HG02938 (cell line): ENCODE data around the gene PERCC1.

ENCODE experiments used
- ATAC-seq: cut with Tn5 transposase; IDR thresholded peaks from one replicate; pipeline ENCODE4 v1.9.1; 2021; ENCODE audit warnings: mild to moderate bottlenecking, moderate library complexity; ENCODE audit not compliant: unreplicated experiment

PERCC1 gene

DNA sequence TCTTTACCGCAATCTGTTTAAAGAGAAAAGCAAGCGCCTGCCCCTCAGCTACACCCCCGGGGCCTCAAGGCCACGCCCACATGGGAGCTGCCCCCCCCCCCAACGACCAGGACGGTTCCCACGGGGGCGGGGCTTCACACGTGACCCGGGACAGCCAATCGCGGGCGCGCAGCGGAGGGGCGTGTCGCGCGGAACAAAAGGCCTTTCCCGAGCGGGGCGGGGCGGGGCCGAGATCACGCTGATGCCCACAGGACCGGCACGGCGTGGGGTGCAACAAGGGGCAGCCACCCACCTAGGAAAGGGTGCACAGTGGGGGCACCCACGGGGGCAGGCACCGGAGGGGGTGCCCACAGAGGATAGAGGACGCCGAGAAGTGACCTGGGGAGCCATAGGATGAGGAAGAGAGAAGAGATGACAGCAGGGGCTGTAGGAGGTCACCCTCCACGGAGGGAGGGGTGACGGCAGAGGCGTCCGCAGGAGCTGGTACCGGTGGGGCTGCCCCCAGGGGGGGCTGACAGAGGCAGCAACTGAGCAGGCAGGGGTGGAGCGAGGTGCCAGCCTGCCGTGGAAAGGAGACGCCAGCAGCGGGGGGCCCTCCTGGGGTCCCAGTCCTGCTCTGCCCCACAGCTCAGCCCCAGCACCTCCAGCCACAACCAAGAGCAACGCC is 22.6 kb upstream of the PERCC1 start:
- ATAC-seq, result peak; percentile 74

DNA sequence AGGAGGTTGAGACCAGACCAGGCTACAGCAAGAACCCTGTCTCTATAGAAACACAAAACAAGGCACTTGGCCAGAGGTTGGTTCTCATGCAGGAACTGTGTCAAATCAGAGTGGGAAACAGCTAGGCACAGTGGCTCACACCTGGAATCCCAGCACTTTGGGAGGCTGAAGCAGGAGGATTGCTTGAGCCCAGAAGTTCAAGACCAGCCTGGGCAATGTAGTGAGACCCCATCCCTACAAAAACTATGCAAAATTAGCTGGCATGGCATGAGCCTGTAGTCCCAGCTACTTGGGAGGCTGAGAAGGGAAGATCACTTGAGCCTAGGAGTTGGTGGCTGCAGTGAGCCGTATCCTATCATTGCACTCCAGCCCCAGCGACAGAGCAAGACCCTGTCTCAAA is 18.0 kb upstream of the PERCC1 start:
- ATAC-seq, result no peak

DNA sequence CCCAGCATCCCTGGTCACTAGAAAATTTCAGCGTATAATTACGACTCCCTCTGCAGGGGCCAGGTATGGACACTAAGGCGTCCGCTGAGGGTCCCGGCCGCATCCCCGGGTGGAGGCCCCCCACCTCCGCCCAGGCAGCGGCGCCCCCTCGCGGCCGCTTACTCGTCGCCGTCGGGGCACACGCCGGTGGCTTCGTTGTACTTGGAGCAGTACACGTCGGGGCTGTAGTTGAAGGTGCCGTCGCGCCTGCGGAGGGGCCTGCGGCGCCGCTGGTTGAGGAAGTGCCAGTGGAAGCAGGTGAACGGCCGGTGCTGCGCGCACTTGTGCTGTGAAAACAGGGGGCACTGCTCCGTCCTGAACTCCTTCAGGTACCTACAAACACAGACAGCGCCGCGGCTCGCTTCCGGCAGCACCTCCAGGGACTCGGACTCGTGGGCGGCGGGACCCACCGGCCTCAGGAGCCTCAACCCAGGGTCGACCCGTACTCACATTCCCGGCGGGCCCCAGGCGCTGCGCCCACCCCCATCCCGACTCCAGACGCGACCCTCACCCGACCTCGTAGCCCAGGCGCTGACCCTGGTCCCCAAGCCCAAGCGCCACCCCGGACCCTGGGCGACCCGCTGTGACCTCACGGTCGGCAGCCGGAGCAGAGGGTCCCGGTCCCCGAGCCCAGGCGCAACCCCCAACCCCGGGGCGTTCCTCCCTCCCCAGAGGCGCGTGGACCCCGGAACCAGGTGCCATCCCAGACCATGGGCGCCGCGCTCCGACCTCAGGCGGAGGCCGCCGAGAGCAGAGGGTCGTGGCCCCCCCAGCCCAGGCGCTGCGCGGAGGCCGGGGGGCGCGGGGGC is 17.0 kb upstream of the PERCC1 start:
- ATAC-seq, result no peak

DNA sequence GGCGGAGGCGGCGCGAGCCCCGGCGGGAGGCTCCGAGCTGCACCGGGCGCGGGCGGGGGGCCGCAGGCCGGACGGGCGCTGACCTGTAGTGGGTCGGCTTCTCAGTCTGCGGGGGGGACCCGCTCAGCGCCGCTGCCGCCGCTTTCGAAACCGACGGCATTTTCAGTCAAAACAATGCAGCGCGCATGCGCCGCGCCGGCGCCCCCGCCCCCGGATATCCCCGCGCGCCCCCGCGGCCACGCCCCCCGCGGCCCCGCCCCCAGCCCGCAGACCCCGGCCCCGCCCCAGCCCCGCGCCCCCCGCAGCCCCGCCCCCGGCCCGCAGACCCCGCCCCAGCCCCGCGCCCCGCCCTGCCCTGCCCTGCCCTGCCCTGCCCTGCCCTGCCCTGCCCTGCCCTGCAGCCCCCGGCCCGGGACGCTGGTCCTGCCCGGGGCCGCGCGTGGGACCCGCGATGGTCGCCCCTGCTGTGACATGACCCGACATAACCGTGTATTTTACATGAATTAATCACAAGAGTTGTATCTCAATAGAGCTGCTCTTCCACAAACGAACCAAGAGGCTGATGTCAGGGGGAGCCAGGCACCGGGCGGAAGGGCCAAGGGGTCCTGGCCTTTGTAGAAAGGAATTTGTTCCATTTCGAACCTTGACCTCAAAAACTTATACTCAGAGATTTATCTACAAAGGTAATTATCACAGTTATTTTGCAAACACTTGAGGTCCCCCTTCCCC is 16.2 kb upstream of the PERCC1 start, which contains the start of gene UNKL:
TSS of gene UNKL (minus strand) at position 173 of the 729 bp plus-strand sequence. CDS start at position 160, 13 bp downstream.
- no peak for ATAC-seq

DNA sequence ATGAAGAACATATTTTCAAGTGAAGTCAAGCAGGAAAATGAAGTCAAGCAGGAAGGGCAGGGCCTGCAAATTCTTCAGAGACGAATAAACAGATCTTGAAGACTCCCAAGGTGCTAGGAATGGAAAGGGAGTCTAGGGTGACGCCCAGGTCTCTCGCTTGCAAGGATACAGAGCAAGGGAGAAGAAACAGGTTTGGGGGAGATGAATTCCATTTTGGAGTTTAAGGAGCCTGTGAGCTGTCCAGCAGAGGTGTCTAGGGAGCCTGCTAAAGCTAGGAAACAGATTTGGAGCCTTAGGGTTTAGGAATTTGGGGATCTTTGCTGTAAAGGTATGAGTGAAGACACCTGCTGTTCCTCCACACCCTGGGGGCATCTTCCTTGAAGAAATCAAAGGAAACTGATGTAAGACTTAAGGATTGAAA is 14.3 kb upstream of the PERCC1 start:
- ATAC-seq, result no peak

DNA sequence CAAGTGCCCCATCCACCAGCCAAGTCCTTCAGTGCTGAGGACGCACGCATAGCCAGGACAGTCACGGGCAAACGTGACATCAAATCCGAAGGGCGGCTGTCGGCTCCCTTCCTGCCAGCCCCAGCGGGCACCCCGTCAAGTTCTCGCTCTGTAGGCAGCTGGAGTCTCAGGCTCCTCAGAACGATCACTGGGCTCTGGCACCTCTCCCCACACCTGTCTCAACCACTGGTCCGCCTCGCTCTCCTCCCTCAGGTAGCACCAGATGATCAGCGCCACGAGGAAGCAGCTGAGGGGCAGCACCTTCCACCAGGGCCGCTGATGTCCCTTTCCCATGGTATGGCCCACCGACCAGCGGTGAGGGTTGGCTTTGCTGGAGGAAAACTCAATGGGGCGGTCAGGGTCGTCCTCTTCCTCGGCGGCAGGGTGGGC is 10.8 kb upstream of the PERCC1 start:
- peak; percentile 7 for ATAC-seq

DNA sequence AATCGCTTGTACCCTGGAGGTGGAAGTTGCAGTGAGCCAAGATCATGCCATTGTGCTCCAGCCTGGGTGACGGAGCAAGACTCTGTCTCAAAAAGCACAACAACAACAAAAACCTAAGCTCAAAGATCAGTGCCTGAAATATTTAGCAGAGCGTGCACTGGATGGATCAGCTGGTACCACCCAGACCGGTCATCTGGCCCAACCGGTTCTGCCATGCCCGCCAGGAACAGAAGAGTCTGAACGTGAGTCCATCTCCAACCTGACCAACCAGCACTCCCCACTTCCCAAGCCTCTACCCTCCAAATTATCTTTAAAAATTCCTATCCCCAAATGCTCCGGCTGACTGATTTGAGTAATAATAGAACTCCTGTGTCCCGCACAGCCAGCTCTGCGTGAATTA is 8.8 kb upstream of the PERCC1 start:
- no peak for ATAC-seq

DNA sequence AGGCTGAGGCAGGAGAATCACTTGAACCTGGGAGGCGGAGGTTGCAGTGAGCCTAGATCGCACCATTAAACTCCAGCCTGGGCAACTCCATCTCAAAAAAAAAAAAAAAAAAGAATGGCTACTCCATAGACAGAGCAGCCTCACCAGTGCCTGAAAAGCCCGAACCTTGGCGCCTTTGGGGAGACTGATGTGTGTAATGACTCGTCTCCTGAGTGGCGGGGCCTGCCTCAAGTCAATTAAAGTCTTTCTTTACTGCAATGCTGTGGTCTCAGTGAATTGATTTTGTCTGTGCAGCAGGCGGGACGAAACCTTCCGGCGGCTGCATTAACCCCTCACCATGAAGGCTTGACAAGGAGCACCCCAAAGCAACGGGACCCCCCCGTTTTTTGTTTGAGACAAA is 6.8 kb upstream of the PERCC1 start:
- no peak for ATAC-seq

DNA sequence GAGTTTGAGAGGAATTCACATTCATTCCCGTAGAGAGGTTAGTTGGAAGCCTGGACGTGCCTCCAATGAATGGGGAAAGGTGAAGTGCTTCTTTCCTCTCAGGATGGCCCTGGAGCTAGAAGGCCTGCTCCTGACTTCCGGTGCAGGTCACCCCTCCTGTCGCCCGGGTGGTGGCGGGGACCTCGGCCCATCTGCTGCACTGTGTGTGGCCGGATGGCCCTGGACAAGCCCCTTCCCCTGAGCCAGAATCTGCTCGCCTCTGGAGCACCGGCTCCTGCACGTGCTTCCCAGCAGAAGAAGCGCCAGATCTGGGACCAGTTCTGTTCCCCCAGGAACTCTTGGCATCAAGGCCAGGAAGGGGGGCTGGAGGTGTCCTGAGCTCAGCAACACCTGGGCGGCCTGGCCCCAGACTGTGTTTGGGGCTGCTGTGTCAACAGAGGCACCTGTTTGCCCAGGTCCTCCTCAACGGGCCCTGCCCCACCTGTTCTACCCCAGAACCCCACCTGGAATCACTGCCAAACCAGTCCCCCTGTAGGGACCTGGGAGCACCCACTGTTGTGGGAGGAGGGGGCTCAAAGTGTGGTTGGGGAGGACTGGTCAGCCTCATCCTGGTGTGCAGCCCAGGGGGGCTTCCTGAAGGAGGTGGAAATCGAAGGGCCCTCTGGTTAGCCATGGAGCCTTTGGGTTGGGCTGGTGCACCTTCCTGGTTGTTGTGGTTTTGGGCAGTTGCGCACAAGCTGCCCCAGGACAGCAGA is 5.1 kb upstream of the PERCC1 start:
- no peak for ATAC-seq

DNA sequence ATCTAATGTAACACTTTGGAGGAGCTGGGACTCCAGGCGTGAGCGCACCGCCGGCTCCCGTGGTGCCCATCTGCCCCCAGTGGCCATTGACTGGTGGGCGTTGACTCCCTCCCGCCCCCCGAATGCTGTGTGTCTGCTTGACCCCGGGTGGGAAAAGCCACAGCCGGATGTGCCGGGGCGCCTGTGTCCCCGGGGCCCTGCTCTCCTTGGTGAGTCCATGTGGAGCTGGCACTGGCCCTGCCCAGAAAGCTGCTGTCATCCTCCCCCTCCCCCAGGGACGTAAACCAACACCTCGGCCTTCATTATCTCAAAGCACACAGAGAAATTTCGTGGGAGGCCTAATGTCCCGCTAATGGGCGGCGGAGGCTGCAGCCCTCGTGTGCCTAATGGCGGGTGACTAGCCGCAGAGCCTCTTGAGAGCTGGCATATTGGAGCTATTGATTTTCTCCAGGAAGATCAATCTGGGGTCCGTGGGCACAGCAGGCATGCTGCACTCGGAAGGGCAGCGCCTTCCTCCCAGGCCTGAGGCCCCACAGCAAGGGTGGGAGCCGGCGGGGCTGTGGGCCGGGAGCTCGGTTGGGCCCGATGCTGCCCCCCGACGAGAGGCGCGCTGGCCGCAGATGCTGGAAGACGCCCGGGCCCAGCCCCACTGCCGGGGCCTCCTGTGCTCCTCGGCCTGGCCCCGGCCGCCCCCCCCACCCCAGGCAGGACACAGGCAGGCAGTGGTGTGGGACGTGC is 4.0 kb upstream of the PERCC1 start:
- ATAC-seq, result no peak

DNA sequence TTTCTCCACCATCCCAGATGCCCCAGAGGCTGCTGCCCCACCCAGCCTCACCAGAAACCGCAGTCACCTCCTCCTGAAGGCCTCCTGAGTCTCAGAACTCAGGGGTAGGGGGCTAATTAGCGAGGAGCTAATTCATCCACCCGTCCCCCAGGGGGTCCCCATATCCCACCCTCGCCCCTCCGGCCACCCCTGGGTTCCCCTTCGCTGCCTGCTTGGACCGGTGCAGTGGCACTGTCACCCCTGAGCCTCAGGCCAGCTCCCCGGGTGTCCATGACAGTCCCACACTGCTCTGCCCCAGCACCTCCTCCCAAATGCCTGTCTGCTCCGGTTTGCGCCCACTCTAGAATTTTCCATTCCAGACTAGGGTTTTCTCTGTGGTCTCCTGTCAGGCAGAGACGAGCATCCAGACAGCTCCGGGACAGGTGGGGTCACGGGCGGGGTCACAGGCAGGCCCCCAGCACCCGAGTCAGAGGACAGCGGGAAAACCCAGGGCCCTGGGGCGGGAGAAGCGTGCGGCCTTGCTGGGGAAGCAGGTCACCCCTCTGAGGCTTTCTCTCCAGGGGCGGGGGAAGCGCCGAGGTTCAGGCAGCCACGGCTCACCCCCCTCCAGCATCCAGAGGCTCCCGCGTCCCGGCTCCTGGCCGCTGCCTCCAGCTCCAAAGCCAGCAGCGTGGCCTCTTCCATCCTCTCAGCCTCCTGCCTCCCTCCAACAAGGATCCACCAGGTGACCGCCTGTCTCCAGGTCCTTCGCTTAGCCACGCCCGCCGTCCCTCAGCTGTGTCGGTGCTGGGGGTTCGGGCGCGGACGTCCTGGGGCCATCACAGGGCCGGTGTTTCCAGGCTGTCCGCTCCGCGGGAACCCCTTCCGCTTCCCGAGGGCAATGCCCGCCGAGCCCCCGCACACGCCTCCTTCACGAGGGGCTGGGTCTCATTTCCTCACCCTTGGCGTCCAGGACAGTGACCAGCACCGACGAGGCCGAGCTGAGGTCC is 3.1 kb upstream of the PERCC1 start:
- no peak for ATAC-seq

DNA sequence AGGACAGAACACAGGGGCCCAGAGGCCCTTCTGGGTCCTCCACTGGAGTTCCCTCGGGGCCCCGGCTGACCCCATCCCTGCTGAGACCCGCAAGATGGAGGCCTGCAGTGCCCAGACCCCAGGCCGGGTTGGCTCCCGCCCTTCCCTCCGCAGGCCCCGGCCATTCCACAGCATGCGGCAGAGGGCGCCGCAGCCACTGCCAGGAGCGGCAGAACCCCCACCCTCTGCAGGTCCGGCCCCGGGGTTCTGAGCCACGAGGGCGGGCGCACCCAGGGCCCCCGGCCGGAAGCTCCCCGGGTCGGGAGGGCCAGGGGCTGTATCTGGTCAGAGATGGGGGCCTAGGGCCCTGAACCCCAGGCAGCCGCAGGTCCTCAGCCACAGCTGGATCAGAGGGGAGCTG is 2.4 kb upstream of the PERCC1 start:
- no peak for ATAC-seq

DNA sequence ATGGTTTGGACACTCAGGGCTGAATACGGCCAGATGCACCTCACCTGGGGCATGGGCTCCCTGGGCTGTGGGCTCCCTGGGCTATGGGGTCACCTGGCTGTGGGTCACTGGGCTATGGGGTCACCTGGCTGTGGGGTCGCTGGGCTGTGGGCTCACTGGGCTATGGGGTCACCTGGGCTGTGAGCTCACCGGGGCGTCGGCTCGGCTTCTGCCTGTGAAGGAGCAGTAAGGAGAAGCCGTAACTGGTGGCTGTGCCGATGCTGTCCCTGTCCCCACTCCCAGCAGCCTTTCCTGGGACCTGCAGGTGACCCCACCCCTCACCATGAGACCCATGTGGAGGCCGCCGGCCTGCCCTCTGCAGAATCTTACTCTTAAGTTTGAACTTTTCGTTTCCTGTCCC is 1.9 kb upstream of the PERCC1 start:
- no peak for ATAC-seq

DNA sequence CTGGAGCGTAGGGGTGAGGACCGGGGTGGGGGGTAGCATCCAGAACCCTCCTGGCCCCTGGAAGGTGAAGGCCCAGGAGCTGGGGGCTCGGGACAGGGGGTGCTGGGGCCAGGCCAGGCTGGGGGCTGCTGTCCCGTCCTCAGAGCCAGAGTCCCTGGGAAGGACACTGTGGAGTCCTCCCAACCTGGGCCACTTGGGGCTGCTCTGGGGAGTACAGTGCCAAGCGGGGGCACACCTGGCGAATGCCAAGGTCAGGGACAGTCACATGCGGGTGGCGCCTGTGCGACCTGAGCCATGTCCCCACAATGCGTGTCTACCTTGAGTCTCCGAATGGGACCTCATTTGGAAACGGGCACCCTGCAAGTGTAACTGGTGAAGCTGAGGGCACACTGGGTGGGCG is 1.2 kb upstream of the PERCC1 start:
- no peak for ATAC-seq

DNA sequence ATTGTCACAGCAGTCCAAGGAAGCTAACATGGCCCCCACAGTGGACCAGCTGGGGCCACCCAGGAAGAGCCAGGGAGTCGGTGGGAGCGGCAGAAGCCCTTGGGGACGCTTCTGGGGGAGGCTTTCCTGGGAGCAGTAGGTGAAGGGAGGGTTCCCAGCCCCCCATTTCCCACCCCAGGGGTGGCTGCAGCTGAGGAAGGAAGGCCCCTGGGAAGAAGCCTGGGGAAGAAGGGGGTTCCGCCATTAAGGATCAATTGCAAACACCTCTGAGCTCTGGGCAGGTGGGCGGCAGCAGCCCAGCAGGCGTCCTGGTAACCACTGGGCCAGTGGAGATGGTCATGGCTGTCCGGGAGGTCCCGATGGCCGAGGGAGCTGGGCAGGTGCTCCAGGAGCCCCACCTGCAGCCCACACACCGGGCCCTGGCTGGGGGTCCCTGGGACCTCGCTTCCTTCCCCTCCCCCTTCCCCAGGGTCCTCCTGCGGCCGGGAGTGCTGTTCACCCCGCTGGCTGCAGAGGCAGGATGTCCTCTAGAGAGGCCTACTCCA is 592 bp upstream of the PERCC1 start:
- ATAC-seq, result no peak

DNA sequence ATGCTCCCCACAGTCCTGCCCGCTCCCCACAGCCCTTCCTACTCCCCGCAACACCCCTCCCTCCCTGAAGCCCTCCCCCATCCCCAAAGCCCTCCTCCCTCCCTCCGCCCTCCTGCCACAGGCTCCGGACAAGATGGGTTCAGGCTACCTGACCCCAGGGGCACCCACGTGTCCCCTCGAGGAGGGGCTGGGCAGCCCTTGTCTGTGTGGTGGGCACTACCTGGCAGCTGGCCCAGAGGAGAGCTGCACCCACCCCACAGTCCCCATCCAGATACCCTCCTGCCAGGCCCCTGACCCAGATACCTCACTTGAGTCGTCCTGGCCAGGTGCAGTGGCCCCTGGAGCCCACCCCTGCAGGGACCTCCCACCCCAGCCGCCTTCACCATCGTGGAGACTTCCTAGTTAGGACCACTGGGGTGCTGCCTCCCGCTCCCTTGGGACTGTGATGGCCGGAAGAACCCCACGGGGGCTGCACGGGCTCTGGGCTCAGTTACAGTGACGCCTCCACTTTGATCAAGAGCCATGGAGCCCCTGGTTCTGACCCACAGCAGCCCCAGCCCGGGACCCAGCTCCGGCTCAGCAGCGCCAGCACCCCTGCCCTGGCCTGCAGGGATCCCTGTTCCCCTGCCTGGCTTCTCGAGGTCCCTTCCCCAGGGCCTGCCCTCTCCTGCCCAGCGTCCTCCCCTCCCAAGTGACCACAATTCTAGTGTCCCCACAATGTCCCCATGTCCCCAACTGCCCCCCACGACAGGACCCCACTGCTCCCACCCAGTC is 806 bp downstream of the PERCC1 start:
- no peak for ATAC-seq

DNA sequence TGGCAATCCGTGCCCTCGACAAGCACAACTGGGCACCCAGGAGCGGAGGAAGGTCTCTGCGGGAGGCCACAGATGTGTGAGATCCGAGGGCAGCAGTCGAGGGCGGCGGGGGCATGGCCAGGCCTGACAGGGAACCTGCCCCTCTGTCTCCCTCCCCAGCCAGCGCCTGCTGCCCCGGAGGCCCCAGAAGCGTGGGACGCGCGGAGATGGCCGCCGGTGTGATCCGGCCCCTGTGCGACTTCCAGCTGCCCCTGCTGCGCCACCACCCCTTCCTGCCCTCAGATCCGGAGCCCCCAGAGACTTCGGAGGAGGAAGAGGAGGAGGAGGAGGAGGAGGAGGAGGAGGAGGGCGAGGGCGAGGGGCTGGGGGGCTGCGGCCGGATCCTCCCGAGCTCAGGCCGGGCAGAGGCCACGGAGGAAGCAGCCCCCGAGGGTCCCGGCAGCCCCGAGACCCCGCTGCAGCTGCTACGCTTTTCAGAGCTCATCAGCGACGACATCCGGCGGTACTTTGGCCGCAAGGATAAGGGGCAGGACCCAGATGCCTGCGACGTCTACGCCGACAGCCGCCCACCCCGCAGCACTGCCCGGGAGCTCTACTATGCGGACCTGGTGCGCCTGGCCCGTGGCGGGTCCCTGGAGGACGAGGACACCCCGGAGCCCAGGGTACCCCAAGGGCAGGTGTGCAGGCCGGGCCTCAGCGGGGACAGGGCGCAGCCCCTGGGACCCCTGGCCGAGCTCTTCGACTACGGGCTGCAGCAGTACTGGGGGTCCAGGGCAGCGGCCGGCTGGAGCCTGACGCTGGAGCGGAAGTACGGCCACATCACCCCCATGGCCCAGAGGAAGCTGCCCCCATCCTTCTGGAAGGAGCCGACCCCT is 1.7 kb downstream of the PERCC1 start:
- no peak for ATAC-seq
